Thyroid gland (tissue), 4 donors: ENCODE results near the gene ZNF280D.

Experiments used
- CTCF ChIP-seq, 6 experiments: fragments of 200-600 bp in 3 of 6; fragments of 450-650 bp in 3 of 6; sonication (generic) in 3 of 6; IDR thresholded peaks; one replicate each; pipeline ENCODE4 v1.5.1; 2016 to 2019; ENCODE audit warnings: antibody characterized with exemption in 6 of 6, mild to moderate bottlenecking in 2 of 6, inconsistent platforms in 1 of 6, moderate library complexity in 1 of 6
- POLR2A ChIP-seq, 2 donors: fragments of 450-650 bp; IDR thresholded peaks; one replicate each; pipeline ENCODE4 v1.6.1; 2017; ENCODE audit warnings: antibody characterized with exemption in 2 of 2, mild to moderate bottlenecking in 2 of 2, moderate library complexity in 1 of 2

- TF ChIP-seq CTCF (IDR thresholded peaks at IDR 0.05) (no peak), POLR2A (IDR thresholded peaks at IDR 0.05) (no peak)
Measured at GRCh38 chr15:56782306-56782705, 49.0 kb upstream of the ZNF280D start.
